Adrenal gland (tissue), 12 donors: ENCODE results near the gene FIGLA. TPM values are rescaled to one million over a fixed set of nuclear protein-coding genes. Genes with fewer than 3 reads are reported as not detected.

ENCODE experiments used
- DNase-seq, 7 donors: peaks; one replicate each; pipeline ENCODE4 v3.0.0-alpha.2; 2019 to 2020
- H3K27ac ChIP-seq, 5 donors: fragments of 200-600 bp; sonication (generic) in 4 of 5; 1 replicate in 3 of 5; 2 replicates in 2 of 5; pipeline versions ENCODE4 v1.5.1 to v1.8.0; 2016 to 2020; ENCODE audit warnings: mild to moderate bottlenecking in 1 of 5
- H3K27me3 ChIP-seq: fragments of 200-600 bp; 2 replicates; pipeline ENCODE4 v1.8.0; 2021
- H3K36me3 ChIP-seq, 2 donors: fragments of 200-600 bp; replicated peaks in 1 of 2; 1 replicate in 1 of 2; 2 replicates in 1 of 2; pipeline versions ENCODE4 v1.5.1 to v1.8.0; 2018 to 2022
- H3K4me1 ChIP-seq, 2 donors: fragments of 200-600 bp; replicated peaks in 1 of 2; 1 replicate in 1 of 2; 2 replicates in 1 of 2; pipeline versions ENCODE4 v1.5.1 to v1.8.0; 2018 to 2021
- H3K4me3 ChIP-seq, 4 donors: fragments of 200-600 bp; sonication (generic) in 3 of 4; one replicate each; pipeline ENCODE4 v1.5.1; 2016 to 2018
- H3K9me3 ChIP-seq, 3 donors: fragments of 200-600 bp; sonication (generic) in 1 of 3; replicated peaks in 1 of 3; 1 replicate in 2 of 3; 2 replicates in 1 of 3; pipeline versions ENCODE4 v1.5.1 to v1.8.0; 2016 to 2021
- CTCF ChIP-seq, 6 experiments: fragments of 450-650 bp in 4 of 6; fragments of 200-600 bp in 2 of 6; sonication (generic) in 1 of 6; IDR thresholded peaks; 1 replicate in 5 of 6; 2 replicates in 1 of 6; pipeline versions ENCODE4 v1.5.1 to v1.8.0; 2016 to 2021; ENCODE audit warnings: antibody characterized with exemption in 6 of 6, mild to moderate bottlenecking in 2 of 6, moderate library complexity in 1 of 6
- POLR2A ChIP-seq, 2 donors: fragments of 450-650 bp; IDR thresholded peaks; one replicate each; pipeline ENCODE4 v1.6.1; 2017; ENCODE audit warnings: antibody characterized with exemption in 2 of 2, mild to moderate bottlenecking in 2 of 2, moderate library complexity in 1 of 2
- WGBS, 4 donors: extraction: QIAGEN DNeasy Blood & Tissue Kit in 2 of 4; methylation state at CpG; one replicate each; pipeline versions ENCODE4 v1.1.5 to v1.1.7; 2013 to 2017; 5-methylcytosine and 5-hydroxymethylcytosine counted together
- intact Hi-C, 2 donors: fragments of 100-400 bp; cut with DNase I; formaldehyde crosslinking; loops; one replicate each; pipeline versions ENCODE4 v1.14.1 to v1.15.0; 2022 to 2023
- polyA plus RNA-seq, 3 donors: library from polyadenylated mRNA; stranded (reverse); fragments of 200-250 nt in 2 of 3; fragments of 350-450 nt in 1 of 3; fragmentation: Illumina TruSeq in 1 of 3; extraction: RNeasy Lipid Tissue Mini Kit (QIAGEN cat#74804) in 1 of 3; gene quantifications; one replicate each; pipeline ENCODE4 v1.2.3, GENCODE V29; 2013 to 2014
- total RNA-seq, 9 donors: library from RNA; depleted of rRNA in 4 of 9; stranded (reverse); fragments of >200 nt in 4 of 9; fragments of 120-200 nt in 1 of 9; fragmentation: NEBNext Ultra II Directional in 1 of 9; extraction: Animal tissue kit (Norgen Biotek cat#: 25700) in 1 of 9; gene quantifications; one replicate each; pipeline versions ENCODE4 v1.1.0 to v1.2.4, GENCODE V29; 2013 to 2023
- donor health status: healthy with polysubstance abuse.
- donor health status: Bipolar disorder and iron deficiency.
- donor health status: DM: yes; HTN: yes; CAD: no.
- donor health status: DM: no; HTN: no; CAD: no.
- donor health status: DM: no; HTN: no; CAD: no.
- donor health status: DM: yes; HTN: yes; CAD: no.

The FIGLA gene
- total and polyA plus RNA-seq, 12 donors: not detected

GRCh38 chr2:70785137-70785911 is 5.1 kb downstream of the FIGLA start:
- peaks cover 23% of the 10 kb centered on the region for H3K27me3 ChIP-seq
- H3K27ac ChIP-seq: no peak overlapping the region
- H3K9me3 ChIP-seq: no peaks in the 10 kb centered on the region
- peak in 5 of 7 donors; percentile 30 to 60 (median 31) for DNase-seq
- WGBS, 4 donors: 13 to 23% (median 19%) methylated on average over 7 of the region's 7 CpGs
- TF ChIP-seq POLR2A (IDR thresholded peaks at IDR 0.05): no peak
- peak in 5 of 6 experiments; percentile 28 to 52 (median 31) for TF ChIP-seq CTCF (IDR thresholded peaks at IDR 0.05)
- peaks cover 2 to 5% of the 10 kb centered on the region in 2 donors for H3K4me1 ChIP-seq
- no peaks in the 10 kb centered on the region for H3K36me3 ChIP-seq
- intact Hi-C loops: loop anchor here (5.0 to 10.0 kb wide), 3 partner anchors 131 to 162 kb away; partner anchors contain the start of gene ATP6V1B1 (in 1 of the 2)
- no peak overlapping the region for H3K4me3 ChIP-seq

- Histone ChIP-seq H3K27ac (no peak overlapping the region), H3K27me3 (peaks cover 16% of the 10 kb centered on the region), H3K9me3 (no peaks in the 10 kb centered on the region), H3K4me1 (no peaks in the 10 kb centered on the region), H3K36me3 (no peaks in the 10 kb centered on the region), H3K4me3 (no peak overlapping the region)
- DNase-seq: no peak
- WGBS, 4 donors: 75 to 93% (median 87%) methylated on average over 2 of the region's 2 CpGs
- no peak for TF ChIP-seq POLR2A (IDR thresholded peaks at IDR 0.05)
- TF ChIP-seq CTCF (IDR thresholded peaks at IDR 0.05): no peak
- intact Hi-C loops: loop anchor here (5.0 to 10.0 kb wide), 3 partner anchors 130 to 150 kb away; partner anchors contain the start of gene ATP6V1B1 (in 1 of the 2)
Measured at GRCh38 chr2:70784320-70784719, 6.1 kb downstream of the FIGLA start.

GRCh38 chr2:70779911-70780545 is 10.4 kb downstream of the FIGLA start:
- DNase-seq: no peak
- H3K4me3 ChIP-seq: no peak overlapping the region
- no peak overlapping the region for H3K27ac ChIP-seq
- intact Hi-C loops: loop anchor here (5.0 to 10.0 kb wide), 3 partner anchors 125 to 155 kb away; partner anchors contain the start of gene ATP6V1B1 (in 1 of the 2)
- 67 to 76% (median 73%) methylated on average over 8 of the region's 8 CpGs for WGBS, 4 donors
- TF ChIP-seq POLR2A (IDR thresholded peaks at IDR 0.05): no peak
- TF ChIP-seq CTCF (IDR thresholded peaks at IDR 0.05): no peak
- H3K9me3 ChIP-seq: no peaks in the 10 kb centered on the region
- H3K27me3 ChIP-seq: peaks cover 12% of the 10 kb centered on the region
- H3K4me1 ChIP-seq: no peaks in the 10 kb centered on the region
- no peaks in the 10 kb centered on the region for H3K36me3 ChIP-seq

GRCh38 chr2:70779491-70779890 is 11.0 kb downstream of the FIGLA start:
- H3K27me3 ChIP-seq: peaks cover 12% of the 10 kb centered on the region
- no peak for DNase-seq
- no peaks in the 10 kb centered on the region for H3K36me3 ChIP-seq
- H3K9me3 ChIP-seq: no peaks in the 10 kb centered on the region
- no peak overlapping the region for H3K27ac ChIP-seq
- intact Hi-C loops: no loop called here
- H3K4me3 ChIP-seq: no peak overlapping the region
- 57 to 74% (median 66%) methylated on average over 3 of the region's 3 CpGs for WGBS, 4 donors
- TF ChIP-seq POLR2A (IDR thresholded peaks at IDR 0.05) (no peak), CTCF (IDR thresholded peaks at IDR 0.05) (no peak)
- no peaks in the 10 kb centered on the region for H3K4me1 ChIP-seq
